ENCODE results near the gene LTBR.
"Not testable (repeated sequence)": the region's sequence is repeated elsewhere in the genome, so short reads cannot be mapped to it uniquely, and the experiment has no call there.

LTBR gene

DNA sequence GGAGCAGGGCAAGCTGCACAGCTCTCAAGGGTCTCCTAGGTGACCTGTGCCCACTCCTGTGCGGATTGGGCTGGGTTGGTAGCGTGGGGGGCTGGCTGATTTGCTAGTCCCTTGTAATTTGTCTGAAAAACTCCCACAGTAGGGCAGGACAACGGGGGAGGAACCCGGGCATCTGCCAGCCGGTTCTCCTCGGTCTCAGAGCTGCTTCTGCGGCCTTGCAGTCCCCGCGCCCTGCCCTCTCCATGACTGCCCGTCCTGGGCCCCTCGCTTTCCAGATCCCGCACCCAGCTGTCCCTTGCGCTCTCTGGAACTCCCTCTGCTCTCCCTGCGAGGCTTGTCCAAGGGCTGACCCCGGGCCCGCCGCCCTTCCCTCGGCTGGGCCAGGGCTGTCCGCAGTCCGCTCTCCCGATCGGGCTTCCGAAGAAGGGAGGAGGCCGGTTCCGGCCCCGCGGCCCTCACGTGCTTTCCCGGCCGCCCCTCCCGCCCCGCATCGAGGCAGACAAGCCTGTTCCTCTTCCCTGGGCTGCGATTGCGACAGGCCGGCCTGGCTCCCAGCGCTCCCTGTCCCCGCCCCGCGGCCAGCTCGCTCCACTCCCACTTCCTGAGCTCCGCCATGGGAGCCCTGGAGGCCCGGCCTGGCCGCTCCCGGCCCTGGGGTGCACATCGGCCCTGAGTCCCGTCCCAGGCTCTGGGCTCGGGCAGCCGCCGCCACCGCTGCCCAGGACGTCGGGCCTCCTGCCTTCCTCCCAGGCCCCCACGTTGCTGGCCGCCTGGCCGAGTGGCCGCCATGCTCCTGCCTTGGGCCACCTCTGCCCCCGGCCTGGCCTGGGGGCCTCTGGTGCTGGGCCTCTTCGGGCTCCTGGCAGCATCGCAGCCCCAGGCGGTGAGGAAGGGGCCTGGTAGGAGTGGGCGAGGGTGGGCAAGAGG is at the start of gene LTBR:
Gene LTBR, plus strand, starts transcription at position 591 of the 927 bp plus-strand sequence. Its CDS starts 197 bp downstream, at position 788.
- in situ Hi-C loops (cut with MboI; ENCODE audit: low sequenced_read_pairs) = no loop called here

DNA sequence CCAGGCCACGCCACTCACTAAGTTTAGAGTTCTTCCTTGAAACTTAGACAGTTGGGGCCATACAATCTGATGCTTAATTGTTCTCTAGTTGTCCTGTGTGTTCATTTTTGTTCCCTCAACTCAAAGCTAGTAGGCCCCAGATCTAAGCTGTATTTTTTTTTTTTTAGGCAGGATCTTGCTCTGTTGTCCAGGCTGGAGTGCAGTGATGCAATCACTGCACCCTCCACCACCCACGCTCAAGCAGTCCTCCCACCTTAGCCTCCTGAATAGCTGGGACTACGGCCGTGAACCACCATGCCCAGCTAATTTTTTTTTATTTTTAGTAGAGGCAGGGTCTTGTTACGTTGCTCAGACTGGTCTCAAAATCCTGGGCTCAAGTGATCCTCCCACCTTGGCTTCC is 49.6 kb upstream of the LTBR start:
- in situ Hi-C loops (cut with MboI; ENCODE audit: low sequenced_read_pairs) = no loop called here

DNA sequence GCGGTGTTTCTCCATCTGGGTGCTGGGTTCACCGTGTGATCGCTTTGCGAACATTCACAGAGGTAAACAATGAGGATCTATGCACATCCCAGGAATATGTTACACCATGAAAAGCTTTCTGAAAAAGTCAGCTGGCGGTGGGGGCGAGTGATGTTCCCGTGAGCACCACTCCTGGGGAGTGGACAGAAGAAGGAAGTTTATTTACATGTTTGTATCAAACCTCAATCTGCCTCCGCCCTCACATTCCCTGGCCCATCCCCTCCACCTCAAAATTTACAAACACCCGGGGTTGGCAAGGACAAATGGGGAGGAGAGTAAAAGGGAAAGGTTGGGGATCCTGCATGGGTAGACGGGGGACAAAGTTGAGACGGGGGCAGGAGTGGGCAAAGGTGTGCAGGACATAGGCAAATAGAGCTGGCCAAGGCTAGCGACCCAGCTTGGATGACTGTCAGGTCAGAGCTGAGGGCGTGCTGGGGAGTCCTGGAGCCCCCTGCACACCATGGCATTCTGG is 49.0 kb upstream of the LTBR start:
- in situ Hi-C loops (cut with MboI; ENCODE audit: low sequenced_read_pairs) = no loop called here

DNA sequence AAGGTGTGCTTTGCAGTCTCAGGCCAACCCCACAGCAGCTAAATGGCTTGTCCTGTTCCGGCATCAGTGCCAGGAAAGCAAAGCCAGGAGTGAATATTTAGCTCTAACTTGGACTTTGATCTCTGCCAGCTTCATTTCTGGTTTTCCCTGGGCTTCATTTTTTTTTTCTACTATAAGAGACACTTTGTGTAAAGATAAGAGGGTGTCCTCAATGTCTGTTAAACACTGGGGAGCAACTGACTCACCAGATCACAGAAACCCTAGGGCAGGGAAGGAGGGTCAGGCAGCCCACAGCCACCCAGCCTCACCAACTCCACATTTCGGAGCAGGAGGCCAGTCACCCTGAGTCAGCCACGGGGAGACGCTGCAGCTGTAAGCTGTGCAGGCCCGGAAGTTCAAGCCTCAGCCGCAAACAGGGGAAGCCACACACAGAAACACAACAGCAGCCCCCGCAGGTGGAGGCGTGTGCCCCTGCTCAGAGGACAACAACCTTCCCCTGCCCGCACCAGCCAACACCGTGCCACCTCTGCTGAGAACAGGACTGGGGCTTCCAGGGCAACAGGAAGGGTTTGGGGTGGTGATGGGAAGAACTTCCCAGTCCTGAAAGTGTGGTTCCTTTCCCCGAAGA is 48.4 kb upstream of the LTBR start:
- in situ Hi-C loops (cut with MboI; ENCODE audit: low sequenced_read_pairs) = no loop called here

DNA sequence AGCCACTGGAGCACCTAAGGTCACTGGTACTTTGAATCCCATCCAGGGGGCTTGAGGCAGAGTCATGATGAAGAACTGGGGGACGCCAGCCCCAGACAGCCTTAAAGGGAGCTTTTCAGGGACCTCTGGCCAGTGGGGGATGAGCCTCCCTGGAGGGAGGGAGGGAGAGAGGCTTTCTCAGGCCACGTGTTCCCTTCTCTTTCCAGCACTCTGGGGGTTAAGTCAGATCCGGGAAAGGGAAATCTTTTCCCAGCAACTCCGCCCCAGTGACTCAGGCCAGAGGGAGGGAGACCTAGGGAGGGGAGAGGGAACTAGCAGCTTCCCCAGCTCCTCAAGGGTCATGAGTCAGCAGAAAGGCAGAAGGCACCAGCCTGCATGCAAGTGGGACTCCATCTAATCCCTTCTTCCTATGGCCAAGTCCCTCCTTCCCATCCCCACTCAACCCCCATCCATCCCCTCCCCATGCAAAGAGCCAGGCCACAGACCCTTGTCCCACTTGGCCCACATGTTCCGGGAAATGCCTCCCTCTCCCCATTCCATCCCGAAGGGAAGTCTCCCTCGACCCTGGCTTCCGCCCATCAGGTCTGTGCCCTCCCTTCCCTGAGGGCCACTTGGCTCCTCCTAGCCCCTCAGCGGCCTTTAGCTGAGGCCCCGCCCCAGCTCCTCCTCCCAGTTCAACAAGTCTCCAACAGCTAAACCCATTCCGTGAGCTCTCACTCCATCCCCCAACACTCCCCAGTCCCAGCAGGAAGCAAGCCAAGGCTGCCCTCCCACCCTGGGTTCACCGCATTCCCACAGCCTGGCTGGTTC is 47.7 kb upstream of the LTBR start:
- in situ Hi-C loops (cut with MboI; ENCODE audit: low sequenced_read_pairs) = no loop called here

DNA sequence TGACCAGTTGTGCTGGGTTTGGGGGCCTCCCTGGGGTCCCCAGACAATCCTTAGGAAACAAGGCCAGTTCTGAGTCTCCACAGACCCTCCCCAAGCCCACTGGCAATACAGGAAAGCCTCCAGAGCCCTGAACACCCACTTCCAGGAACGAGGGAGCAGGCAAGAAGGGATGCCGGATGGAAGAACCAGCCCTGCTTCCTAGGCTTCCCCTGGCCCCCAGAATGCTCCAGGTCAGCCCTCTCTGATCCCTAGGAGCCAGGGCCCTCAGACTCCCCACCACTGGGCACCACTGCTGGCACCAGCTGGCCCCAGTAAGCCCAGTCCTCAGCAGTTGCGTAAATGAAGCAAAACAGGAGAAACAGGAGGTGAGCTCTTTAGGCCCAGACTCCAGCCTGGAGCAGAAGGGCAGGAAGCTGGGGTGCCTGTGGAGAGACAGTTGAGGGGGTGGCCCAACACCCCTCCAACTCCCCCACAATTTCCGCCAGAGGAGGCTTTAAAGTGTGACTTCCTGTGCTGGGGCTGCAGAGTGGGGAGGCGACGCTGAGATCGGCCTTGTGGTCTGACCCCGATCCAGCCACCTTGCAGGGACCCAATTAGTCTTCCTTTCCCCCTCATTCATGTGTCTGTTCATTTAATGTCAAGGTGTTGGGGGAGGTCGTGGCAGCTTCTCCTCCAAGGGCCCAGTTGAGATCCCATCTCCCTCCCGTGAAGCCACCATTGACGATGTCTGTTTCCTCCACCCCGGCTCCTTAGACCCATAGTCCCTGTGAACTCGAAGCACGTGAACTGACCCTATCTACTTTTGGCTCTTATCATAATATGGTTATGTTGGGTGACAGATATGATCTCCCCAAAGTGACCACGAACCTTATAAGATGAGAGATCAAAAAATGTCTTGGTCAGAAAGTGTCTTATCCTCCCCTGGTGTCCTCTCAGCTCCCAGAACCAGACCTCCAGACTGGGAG is 46.8 kb upstream of the LTBR start:
- in situ Hi-C loops (cut with MboI; ENCODE audit: low sequenced_read_pairs) = no loop called here

DNA sequence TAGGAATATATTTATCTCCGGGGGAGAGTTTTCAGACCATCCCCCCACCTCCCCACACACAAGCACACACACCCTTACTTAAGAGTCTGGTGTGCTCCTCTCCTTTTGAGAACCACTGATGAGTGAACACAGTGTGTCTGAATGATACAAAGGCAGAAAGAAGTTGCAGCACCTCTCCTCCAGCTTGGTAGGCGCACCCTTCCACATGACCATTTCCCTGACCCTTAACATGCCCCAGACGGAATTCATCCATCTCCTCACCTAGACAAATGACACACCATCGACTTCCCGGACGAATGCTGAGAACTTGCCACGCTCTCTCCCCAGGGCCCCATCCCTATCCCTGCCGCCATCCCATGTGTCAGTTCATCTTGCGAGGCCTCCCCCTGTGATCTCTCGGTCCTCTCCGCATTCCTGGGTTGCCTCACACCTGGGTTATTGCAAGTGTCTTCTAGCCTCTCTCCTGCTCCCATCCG is 46.0 kb upstream of the LTBR start:
- in situ Hi-C loops (cut with MboI; ENCODE audit: low sequenced_read_pairs) = no loop called here

DNA sequence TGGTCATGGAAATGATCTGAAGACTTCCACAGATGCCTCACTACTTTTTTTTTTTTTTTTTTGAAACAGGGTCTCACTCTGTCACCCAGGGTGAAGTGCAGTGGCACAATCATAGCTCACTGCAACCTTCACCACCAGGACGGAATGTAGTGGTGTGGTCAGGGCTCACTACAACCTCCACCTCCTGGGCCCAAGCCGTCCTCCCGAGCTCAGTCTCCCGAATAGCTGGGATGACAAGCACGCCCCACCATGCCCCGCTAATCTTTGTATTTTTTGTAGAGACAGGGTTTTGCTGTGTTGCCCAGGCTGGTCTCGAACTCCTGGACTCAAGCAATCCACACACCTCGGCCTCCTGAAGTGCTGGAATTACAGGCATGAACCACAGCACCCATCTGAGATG is 45.4 kb upstream of the LTBR start:
- in situ Hi-C loops (cut with MboI; ENCODE audit: low sequenced_read_pairs) = not testable (repeated sequence)

DNA sequence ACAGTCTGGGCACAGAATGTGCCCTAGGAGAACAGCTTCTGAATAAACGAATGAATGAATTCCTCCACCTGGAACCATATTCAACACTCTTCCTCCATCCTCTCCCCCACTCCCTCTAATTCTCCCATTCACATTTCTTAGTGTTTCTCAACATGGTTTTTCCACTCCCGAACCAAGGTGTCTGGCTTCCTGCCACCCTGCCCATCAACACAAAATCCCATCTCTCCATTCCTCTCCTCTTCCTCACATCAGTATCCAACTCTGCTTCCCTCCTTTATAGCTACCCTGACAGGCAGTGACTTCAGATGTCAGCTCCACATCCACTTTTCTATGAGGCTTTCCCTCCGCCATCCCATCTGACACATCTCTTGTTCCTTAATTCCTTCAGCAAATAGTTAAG is 45.0 kb upstream of the LTBR start:
- in situ Hi-C loops (cut with MboI; ENCODE audit: low sequenced_read_pairs) = no loop called here

DNA sequence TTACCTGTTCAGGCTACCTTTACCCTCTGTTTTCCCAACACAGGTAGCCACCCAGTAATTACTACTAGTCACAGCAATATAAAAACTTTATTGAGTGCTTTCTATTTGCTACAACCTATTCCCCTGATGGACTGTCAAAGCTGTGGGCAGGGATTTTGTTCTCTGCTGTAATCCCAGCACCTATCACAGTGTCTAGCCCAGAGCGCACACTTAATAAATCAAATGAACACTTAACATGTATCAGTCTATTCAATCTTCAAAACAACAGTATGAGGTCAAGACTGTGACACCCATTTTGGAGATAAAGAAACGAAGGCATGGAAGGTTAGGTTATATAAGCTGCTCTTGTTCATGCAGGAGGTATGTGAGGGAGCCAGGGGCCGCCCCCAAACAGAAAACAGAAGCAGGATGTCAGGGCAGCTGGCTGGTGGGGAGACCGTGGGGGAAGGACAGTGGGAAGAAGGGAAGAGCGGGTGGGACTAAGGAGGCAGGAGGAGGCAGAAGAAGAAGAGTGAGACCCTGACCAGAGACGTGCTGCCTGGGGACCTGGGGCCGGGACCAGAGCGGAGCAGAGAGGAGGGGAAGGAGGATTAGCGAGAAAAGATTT is 43.8 kb upstream of the LTBR start:
- in situ Hi-C loops (cut with MboI; ENCODE audit: low sequenced_read_pairs) = no loop called here

DNA sequence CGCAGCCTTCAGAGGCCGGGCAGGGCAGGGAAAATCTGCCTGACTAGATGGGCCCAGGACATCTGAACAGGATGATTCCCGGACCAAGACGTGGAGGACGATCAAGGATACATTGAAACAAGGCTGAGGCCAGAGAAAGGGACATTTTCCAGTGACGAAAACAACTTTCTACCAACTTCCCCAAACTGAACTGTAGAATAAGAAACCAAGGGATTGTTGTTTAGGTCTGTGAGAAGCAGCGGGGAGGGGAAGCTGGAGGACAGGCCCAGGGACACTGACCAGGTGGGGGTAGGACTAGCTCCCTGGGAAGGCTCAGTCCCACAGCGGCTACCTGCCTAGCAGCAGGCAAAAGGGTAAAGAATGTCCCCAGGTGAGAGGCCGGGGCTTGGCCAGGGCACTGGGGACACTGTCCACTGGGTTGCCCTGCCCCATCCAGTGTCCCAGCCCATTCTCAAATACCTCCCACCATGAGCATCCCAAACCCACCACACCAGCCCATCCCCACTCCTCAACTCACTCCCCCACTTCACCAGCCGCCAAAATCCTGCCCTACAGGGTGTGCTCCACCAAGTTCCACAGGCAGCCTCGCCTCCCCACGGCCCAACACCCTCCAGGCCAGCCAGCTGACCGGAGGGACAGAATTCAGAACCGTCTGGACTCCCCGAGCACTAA is 43.1 kb upstream of the LTBR start:
- in situ Hi-C loops (cut with MboI; ENCODE audit: low sequenced_read_pairs) = no loop called here

DNA sequence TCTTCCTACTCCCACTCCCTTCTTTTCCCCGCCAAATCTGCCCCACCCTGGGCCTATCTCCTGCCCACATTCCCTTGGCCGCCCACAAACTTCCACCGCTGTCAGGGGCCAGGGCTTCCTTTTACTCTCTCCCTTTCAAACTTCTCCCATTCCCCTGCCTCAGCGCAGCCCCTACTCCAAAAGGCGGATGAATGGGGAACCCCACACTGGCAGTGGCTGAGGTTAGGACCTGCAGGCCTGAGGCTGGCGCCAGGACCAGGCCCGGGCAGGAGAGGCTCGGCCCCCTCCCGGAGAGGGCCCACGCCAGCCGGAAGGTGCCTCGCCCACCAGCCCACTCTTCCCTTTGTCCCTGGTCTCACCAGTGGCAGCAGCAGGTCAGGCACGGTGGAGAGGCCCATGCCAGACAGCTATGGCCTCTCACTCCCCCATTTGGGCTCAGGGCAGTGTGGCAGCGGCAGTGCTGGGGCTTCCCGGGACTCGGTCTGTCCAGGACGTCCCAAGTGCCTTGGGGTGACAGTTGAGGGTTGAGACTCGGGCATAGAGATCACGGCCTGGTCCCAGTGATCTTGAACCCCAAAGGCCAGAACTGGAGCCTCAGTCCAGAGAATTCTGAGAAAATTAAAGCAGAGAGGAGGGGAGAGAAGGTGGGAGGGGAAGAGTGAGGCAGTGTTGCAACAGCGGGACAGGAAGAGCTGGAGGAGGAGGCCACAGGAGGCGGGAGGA is 42.4 kb upstream of the LTBR start, which contains the start of gene TNFRSF1A:
Gene TNFRSF1A, minus strand, starts transcription at position 660 of the 723 bp plus-strand sequence. Its CDS starts 262 bp downstream, at position 398.
- in situ Hi-C loops (cut with MboI; ENCODE audit: low sequenced_read_pairs) = no loop called here

DNA sequence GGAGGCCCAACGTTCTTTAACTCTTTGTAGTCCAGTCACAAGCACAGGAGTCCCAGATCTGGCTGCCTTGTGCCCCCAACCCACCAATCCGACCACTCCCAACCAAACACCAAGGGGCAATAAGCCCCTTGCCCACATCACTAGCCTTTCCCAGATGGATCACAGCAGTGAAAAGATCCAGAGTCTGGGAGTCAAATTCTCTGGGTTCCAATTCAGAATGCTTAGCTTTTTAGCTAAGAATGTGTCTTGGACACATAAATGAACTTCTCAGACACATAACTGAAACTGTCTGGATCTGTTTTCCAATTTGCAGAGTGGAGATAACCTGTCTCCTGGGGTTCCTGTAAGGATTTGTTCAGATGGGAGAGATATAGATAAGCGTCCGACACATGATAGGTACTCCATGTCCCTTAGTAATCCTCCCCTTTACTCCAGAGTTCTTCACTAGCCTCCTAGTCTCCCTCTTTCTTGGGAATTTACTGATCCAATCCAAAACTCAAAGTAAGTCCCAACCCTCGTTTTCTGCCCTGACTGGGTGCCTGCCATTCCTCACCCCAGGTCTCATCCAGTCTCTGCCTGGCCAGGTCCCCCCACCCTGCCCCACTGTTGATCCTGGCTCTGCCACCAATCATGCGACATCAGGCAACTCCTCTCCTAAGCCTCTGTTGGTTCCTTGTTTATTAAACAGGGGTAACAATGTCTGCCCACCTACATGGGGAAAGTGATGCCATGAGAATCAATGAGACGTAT is 41.6 kb upstream of the LTBR start:
- in situ Hi-C loops (cut with MboI; ENCODE audit: low sequenced_read_pairs) = no loop called here

DNA sequence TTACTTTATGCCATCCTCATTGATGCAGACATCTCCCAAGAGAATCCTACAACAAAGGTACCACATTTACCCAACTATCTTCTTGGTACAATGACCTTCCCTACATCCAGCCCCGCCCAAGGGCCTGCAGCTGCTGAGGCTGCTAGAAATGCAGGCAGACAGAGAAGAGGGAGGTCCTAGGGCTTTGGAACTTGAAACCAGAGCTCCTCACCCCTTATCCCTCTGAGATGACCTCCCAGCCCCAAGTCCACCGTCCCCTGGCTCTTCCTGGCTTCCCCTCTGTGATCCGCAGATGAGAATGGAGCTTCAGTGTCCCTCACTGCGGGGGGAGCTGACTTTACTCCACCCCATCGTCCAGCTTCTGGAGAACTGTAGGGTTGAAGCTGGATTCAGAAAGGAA is 40.4 kb upstream of the LTBR start:
- in situ Hi-C loops (cut with MboI; ENCODE audit: low sequenced_read_pairs) = no loop called here

DNA sequence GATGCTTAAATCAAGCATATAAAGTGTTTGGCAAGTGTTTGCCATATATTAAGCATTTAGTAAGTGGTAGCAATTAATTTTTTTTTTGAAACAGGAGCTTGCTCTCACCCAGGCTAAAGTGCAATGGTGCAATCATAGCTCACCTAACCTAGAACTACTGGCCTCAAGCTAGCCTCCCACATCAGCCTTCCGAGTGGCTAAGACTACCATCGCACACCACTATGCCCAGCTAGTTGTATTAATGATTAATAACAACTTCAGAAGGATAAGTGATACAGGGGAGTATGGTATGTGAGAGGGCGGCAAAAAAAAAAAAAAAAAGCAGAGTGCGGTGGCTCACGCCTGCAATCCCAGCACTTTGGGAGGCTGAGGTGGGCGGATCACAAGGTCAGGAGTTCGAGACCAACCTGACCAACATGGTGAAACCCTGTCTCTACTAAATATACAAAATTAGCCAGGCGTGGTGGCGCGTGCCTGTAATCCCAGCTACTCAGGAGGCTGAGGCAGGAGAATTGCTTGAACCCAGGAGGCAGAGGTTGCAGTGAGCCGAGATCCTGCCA is 39.8 kb upstream of the LTBR start:
- in situ Hi-C loops (cut with MboI; ENCODE audit: low sequenced_read_pairs) = not testable (repeated sequence)

DNA sequence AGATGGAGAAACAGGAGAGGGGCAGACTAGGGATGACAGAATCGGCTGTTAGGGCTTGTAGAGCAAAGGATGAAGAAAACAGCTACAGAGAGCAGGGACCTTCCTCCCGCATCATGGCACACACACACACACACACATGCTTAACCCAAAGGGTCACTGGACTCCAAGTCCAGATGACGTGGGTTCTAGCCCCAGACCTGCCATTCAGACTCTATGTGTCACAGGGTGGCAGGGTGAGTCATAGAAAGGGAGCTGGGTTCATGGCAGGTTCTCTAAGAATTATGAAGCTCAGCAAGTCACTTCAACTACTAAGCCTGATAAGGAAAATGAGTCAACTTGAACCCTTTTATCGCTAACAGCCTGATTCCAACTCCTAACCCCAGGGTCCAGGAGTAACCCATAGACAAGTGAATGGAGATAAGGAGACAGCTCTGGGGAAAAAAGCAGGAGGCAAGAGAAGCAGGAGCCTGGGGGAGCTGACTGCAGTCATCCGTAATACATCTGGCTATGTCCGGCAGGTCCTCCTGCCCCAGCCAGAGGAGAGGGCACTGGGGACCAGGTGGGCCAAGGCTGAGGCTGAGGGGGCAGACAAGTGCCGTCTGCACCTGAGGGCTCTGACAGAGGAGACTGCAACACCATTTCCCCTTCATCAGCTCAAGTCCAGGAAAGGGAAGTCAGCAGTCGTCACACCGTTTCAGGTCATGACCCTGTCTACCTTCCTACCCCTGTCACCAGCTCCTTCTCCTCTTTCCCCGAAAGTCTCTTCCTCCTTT is 38.5 kb upstream of the LTBR start:
- in situ Hi-C loops (cut with MboI; ENCODE audit: low sequenced_read_pairs) = no loop called here
